ENCODE results near the gene ZNF593OS.
A peak's percentile ranks its signal among the peaks of the same experiment; 100 is the strongest.

Gene ZNF593OS

GRCh38 chr1:26171084-26172072 is at the start of gene ZNF593OS:
TSS of gene ZNF593OS (minus strand) at chr1:26171832. CDS start at chr1:26171661, 171 bp downstream.
- no peak for DNase-seq

- no peak for DNase-seq
Measured at GRCh38 chr1:26221094-26221493, 49.5 kb upstream of the ZNF593OS start.

GRCh38 chr1:26220199-26220912 is 48.7 kb upstream of the ZNF593OS start:
- DNase-seq: peak; percentile 46

- DNase-seq: no peak
Measured at GRCh38 chr1:26218906-26219494, 47.4 kb upstream of the ZNF593OS start.

- DNase-seq: no peak
Measured at GRCh38 chr1:26215246-26215645, 43.6 kb upstream of the ZNF593OS start.

- DNase-seq: no peak
Measured at GRCh38 chr1:26213335-26213905, 41.8 kb upstream of the ZNF593OS start.

GRCh38 chr1:26212726-26213125 is 41.1 kb upstream of the ZNF593OS start:
- no peak for DNase-seq

GRCh38 chr1:26210147-26210870 is 38.7 kb upstream of the ZNF593OS start:
- DNase-seq: peak; percentile 34

- no peak for DNase-seq
Measured at GRCh38 chr1:26203642-26204318, 32.1 kb upstream of the ZNF593OS start.

- DNase-seq: no peak
Measured at GRCh38 chr1:26200413-26200812, 28.8 kb upstream of the ZNF593OS start.

- no peak for DNase-seq
Measured at GRCh38 chr1:26197813-26198212, 26.2 kb upstream of the ZNF593OS start.

GRCh38 chr1:26197301-26197700 is 25.7 kb upstream of the ZNF593OS start:
- no peak for DNase-seq

GRCh38 chr1:26195805-26196204 is 24.2 kb upstream of the ZNF593OS start:
- no peak for DNase-seq

GRCh38 chr1:26191739-26192138 is 20.1 kb upstream of the ZNF593OS start:
- DNase-seq: no peak

GRCh38 chr1:26190373-26190987 is 18.8 kb upstream of the ZNF593OS start, which contains the start of gene CATSPER4:
TSS of gene CATSPER4 (plus strand) at chr1:26190602. CDS start at chr1:26190628, 26 bp downstream.
- no peak for DNase-seq

GRCh38 chr1:26189751-26190275 is 18.2 kb upstream of the ZNF593OS start:
- DNase-seq: no peak

- no peak for DNase-seq
Measured at GRCh38 chr1:26189331-26189730, 17.7 kb upstream of the ZNF593OS start.

GRCh38 chr1:26188477-26188876 is 16.8 kb upstream of the ZNF593OS start:
- no peak for DNase-seq

GRCh38 chr1:26187882-26188281 is 16.2 kb upstream of the ZNF593OS start:
- no peak for DNase-seq

- DNase-seq: no peak
Measured at GRCh38 chr1:26184883-26185282, 13.3 kb upstream of the ZNF593OS start.

- no peak for DNase-seq
Measured at GRCh38 chr1:26184086-26184485, 12.5 kb upstream of the ZNF593OS start.

Measured in NCI-H2171 (cell line).